Cardiac septum (tissue), 1 donor: Measurements from ENCODE around the gene TADA2B. TPM values are rescaled to one million over a fixed set of nuclear protein-coding genes. Genes with fewer than 3 reads are reported as not detected.

Experiments
- DNase-seq: peaks from one replicate; pipeline ENCODE4 v3.0.0-alpha.2; 2020; ENCODE audit warnings: low spot score
- intact Hi-C: fragments of 100-400 bp; cut with DNase I; formaldehyde crosslinking; loops from one replicate; pipeline ENCODE4 v1.14.0; 2022
- total RNA-seq: library from RNA; stranded (reverse); fragmentation: NEBNext Ultra II Directional; extraction: Animal tissue kit (Norgen Biotek cat#: 25700); gene quantifications from one replicate; pipeline ENCODE4 v1.2.1, GENCODE V29; 2021
- donor health status: DM: no; HTN: no; CAD: no.

The TADA2B gene
- total RNA-seq, 1 donor from 2014 or later = 25.6 TPM

- intact Hi-C loops = no loop called here
Observed at GRCh38 chr4:7052923-7053715, 9.9 kb downstream of the TADA2B start.

DNA sequence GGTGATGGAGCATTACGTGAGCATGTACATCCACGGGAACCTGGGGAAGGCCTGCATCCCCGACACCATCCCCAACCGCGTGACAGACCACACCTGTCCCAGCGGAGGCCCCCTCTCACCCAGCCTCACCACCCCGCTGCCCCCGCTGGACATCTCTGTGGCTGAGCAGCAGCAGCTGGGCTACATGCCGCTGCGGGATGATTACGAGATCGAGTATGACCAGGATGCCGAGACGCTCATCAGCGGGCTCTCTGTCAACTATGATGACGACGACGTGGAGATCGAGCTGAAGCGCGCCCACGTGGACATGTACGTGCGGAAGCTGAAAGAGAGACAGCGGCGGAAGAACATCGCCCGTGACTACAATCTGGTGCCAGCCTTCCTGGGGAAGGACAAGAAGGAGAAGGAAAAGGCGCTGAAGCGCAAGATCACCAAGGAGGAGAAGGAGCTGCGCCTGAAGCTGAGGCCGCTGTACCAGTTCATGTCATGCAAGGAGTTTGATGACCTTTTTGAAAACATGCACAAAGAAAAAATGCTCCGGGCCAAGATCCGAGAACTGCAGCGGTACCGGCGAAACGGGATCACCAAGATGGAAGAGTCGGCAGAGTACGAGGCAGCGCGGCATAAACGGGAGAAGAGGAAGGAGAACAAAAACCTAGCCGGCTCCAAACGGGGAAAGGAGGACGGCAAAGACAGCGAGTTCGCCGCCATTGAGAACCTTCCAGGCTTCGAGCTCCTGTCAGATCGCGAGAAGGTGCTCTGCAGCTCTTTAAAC is 11.1 kb downstream of the TADA2B start:
- intact Hi-C loops = no loop called here
- no peak for DNase-seq

More at GRCh38 chr4:7052923-7053715, 9.9 kb downstream of the TADA2B start:
- peak; percentile 93 for DNase-seq

GRCh38 chr4:7055111-7055989 is 12.2 kb downstream of the TADA2B start:
- intact Hi-C loops = no loop called here
- DNase-seq = no peak

- intact Hi-C loops = no loop called here
- DNase-seq = no peak
Observed at GRCh38 chr4:7055990-7056325, 12.8 kb downstream of the TADA2B start.

DNA sequence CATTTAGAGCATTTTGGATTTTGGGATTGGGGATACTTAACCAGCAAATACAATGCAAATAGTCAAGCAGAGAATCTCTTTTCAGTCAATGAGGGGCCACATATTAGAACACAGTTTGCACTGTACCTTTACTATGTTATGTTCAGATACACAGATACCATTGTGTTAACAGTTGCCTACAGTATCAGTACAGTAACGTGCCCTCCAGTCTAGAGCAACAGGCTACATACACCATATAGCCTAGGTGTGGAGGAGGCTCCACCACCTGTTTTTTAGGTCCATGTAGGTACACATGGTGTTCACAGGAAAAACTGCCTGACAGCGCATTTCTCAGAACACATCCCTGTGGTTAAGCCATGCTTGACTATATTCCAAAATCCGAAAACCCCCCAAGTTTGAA is 15.6 kb downstream of the TADA2B start:
- intact Hi-C loops = no loop called here
- DNase-seq = no peak

DNA sequence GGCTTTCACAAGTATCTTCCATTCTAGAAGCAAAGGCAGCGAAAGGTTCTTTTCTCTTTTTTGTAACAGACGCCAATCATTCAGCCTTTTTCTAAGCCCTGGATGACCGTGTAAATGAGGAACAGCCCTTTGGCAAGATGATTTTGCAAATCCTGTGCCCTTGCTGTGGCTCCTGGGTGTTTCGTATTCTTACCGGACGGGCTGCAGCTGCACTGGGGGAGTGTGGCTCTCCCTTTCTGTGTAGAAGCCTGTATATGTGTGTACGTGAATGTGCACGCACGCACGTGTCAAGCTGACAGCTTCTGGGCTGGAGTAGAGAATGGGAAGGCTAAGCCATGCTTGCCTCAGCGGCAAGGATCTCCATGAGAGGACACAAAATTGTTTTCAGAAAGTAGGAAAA is 16.5 kb downstream of the TADA2B start:
- no peak for DNase-seq
- intact Hi-C loops = no loop called here

DNA sequence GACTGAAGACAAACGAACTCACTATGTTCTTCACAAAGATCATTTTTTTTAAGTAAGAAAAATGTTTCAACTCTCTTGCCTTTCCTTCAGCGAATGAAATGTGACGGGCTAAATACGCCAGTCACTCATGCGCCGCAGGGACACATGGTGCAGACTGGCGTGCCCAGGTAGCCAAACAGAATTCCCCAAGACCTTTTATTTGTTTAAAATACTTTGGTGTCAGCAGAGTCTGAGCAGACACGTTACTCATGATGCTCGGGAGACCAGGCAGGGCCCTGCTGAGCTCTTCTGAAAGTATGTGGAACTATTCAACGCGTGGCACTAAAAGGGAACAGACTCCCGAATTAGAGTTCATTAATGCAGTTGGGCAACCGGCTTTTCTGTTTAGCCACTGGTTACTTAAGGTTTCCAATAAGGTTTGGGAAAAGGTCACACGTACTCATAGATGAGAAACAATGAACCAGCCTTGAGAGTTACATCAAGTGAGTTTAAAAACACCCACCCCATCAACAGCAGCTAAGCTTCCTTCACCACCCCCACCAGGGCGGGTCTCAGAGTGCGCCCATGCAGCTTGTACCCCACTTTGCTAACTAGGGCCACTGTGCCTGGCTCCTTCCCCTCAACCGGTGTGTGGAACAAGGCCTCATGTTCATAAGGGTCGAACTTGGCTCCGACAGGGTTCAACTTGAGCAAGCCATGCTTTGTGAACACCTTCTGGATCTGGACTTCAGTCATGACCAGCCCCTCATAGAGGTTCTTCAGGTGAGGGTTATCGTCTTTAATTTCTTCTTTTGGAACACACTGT is 17.4 kb downstream of the TADA2B start:
- intact Hi-C loops = no loop called here
- DNase-seq = no peak

GRCh38 chr4:7061815-7062214 is 18.6 kb downstream of the TADA2B start:
- no peak for DNase-seq
- intact Hi-C loops = no loop called here

- intact Hi-C loops = no loop called here
Observed at GRCh38 chr4:7062816-7063215, 19.6 kb downstream of the TADA2B start.

DNA sequence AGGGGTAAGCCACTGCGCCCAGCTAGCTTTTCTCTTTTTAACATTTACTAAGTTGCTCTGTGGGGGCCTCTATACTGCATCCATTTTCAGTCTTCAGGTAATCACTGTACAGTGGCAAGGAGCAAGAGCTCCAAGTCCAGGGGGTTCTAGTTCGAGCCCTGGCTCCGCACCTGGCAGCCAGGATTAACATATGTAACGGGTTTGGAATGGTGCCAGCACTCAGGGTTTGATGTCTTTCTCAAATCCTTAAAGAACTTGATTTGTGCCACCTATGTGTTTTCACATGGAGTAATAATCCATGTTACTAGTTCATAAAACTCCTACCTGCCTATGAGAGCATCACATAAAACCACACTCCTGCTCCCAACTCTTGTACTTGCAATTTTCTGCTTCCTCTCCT is 20.2 kb downstream of the TADA2B start:
- no peak for DNase-seq
- intact Hi-C loops = no loop called here

More at GRCh38 chr4:7062816-7063215, 19.6 kb downstream of the TADA2B start:
- DNase-seq = no peak

DNA sequence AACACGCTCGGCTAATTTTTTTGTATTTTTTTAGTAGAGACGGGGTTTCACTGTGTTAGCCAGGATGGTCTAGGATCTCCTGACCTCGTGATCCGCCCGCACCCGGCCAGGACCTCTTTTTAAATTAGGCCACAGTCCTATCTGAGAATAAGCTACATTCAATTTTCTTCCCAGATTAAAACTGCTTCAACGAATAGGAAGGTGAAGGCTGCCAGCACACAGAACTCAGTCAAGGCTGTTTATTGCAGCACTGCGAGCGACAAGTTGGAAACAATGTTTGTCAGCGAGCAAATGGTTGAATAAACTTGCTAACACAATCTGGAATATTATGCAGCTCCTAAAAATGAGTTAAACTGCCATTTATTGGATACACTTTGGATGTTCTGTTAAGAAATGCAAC is 22.8 kb downstream of the TADA2B start:
- intact Hi-C loops = no loop called here
- no peak for DNase-seq

DNA sequence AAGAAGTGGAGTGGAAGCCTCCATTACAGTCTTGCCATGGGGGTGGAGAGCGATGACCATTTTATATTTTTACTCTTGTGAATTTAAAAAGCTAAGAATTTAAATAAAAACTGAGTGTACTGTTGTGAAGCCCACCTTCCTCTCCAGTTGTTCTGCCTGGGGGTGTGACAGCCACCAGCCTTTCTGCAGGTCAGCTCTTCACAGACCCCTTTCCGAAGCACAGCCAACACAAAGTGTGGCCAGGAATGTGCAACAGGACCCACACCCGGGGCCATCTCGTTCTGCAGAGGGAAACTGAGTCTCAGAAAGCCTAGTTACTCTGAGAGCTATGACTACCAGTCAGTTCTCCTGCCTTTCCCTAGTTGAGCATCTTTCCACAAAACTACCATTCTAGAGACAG is 23.3 kb downstream of the TADA2B start:
- intact Hi-C loops = no loop called here
- no peak for DNase-seq

GRCh38 chr4:7067126-7067451 is 23.9 kb downstream of the TADA2B start:
- no peak for DNase-seq
- intact Hi-C loops = no loop called here

- no peak for DNase-seq
- intact Hi-C loops = loop anchor here (1.0 to 2.0 kb wide), 3 partner anchors 23 to 158 kb away; partner anchors contain the start of gene TBC1D14
Observed at GRCh38 chr4:7067452-7068278, 24.5 kb downstream of the TADA2B start, which contains the start of gene GRPEL1. Gene GRPEL1, minus strand, starts transcription at chr4:7068064. Its CDS starts 32 bp downstream, at chr4:7068032.

DNA sequence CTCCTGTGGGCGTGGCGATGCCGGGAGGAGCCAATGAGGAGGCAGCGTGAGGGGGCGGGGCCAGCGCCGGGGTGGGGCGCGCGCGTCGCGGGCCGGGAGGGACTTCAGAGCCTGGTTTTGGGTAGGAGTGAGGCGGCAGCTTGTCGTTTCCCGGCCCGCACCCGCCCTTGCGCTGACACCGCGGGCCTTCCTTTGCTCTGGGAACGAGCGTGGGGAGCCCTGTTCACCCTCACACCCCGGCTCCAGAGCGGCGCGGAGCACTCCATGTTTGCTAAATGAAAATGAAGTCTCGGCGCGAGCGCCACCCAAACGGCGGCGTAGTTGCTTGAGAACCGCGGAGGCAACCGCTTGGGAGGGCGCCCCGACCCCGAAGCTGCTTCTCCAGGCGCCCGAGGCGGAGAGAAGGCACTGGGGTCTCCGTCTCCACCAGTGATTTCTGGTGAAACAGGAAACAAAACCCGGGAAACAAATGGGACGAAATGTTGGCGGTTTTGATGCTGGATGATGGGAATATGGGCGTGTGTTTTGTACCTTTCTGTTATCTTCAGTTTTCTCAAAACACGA is 25.2 kb downstream of the TADA2B start:
- peak; percentile 100 for DNase-seq
- intact Hi-C loops = loop anchor here (1.0 to 2.0 kb wide), 3 partner anchors 24 to 159 kb away; partner anchors contain the start of gene TBC1D14

- intact Hi-C loops = loop anchor here (1.0 to 2.0 kb wide), 3 partner anchors 25 to 160 kb away; partner anchors contain the start of gene TBC1D14
Observed at GRCh38 chr4:7068883-7069282, 25.7 kb downstream of the TADA2B start.

GRCh38 chr4:7070729-7071511 is 27.7 kb downstream of the TADA2B start:
- intact Hi-C loops = loop anchor here (1.0 to 5.0 kb wide), 3 partner anchors 97 to 351 kb away; partner anchors contain the start of gene KIAA0232
- peak; percentile 91 for DNase-seq

More at GRCh38 chr4:7068883-7069282, 25.7 kb downstream of the TADA2B start:
- no peak for DNase-seq
